K562 (cell line): Measurements from ENCODE around the gene RETREG1. TPM values are rescaled to one million over a fixed set of nuclear protein-coding genes. Genes with fewer than 3 reads are reported as not detected.

Experiments used
- ADNP ChIP-seq: fragments of 200-800 bp; sonication (Bioruptor generic); IDR thresholded peaks from 2 replicates; pipeline ENCODE4 v1.6.1; 2016; ENCODE audit warnings: missing genetic modification characterization, missing compliant biosample characterization
- ATF3 ChIP-seq, 2 experiments: fragments of 450-650 bp in 1 of 2; sonication (generic) in 1 of 2; formaldehyde crosslinking in 1 of 2; IDR thresholded peaks in 1 of 2; conservative IDR thresholded peaks in 1 of 2; 2 replicates each; pipeline versions ENCODE4 v1.6.1 to v1.8.1; 2016 to 2023; ENCODE audit warnings: mild to moderate bottlenecking in 2 of 2, moderate library complexity in 2 of 2, inconsistent platforms in 1 of 2, missing genetic modification reagents in 1 of 2
- CBX3 ChIP-seq, 2 experiments: IDR thresholded peaks; 1 replicate in 1 of 2; 2 replicates in 1 of 2; pipeline ENCODE4 v1.6.1; 2012; ENCODE audit warnings: inconsistent platforms in 2 of 2, low read length in 2 of 2, borderline replicate concordance in 1 of 2, control low read depth in 1 of 2
- CREB3L1 ChIP-seq: fragments of 450-650 bp; IDR thresholded peaks from 2 replicates; pipeline ENCODE4 v1.6.1; 2014; ENCODE audit warnings: low read depth, mild to moderate bottlenecking, moderate library complexity, borderline replicate concordance
- CREM ChIP-seq: IDR thresholded peaks from 2 replicates; pipeline ENCODE4 v1.6.1; 2014; ENCODE audit warnings: antibody characterized with exemption, low read depth
- DNMT1 ChIP-seq: fragments of 450-650 bp; IDR thresholded peaks from 2 replicates; pipeline ENCODE4 v1.6.1; 2016; ENCODE audit warnings: antibody characterized with exemption, mild to moderate bottlenecking
- GATA2 ChIP-seq: sonication (generic); formaldehyde crosslinking; IDR thresholded peaks from 2 replicates; pipeline ENCODE4 v1.4.0; 2020; ENCODE audit warnings: mild to moderate bottlenecking, missing genetic modification reagents
- HDAC3 ChIP-seq: fragments of 450-650 bp; IDR thresholded peaks from 2 replicates; pipeline ENCODE4 v1.6.1; 2018; ENCODE audit warnings: borderline replicate concordance, mild to moderate bottlenecking, moderate library complexity; ENCODE audit not compliant: partially characterized antibody
- IRF2 ChIP-seq: sonication (generic); formaldehyde crosslinking; IDR thresholded peaks from 2 replicates; pipeline ENCODE4 v1.8.1; 2022; ENCODE audit warnings: mild to moderate bottlenecking, missing genetic modification reagents
- JUN ChIP-seq, 2 experiments: sonication (generic) in 1 of 2; formaldehyde crosslinking in 1 of 2; IDR thresholded peaks; 2 replicates each; pipeline versions ENCODE4 v1.6.1 to v1.8.0; 2012 to 2022; ENCODE audit warnings: borderline replicate concordance in 2 of 2, mild to moderate bottlenecking in 2 of 2, improper control_type of control experiment in 1 of 2, low read depth in 1 of 2, low read length in 1 of 2, missing genetic modification reagents in 1 of 2
- KLF6 ChIP-seq: fragments of 250-450 bp; sonication (Bioruptor Pico); IDR thresholded peaks from 2 replicates; pipeline ENCODE4 v1.4.0; 2020; ENCODE audit warnings: mild to moderate bottlenecking, moderate library complexity, borderline replicate concordance
- MAFF ChIP-seq: IDR thresholded peaks from 2 replicates; pipeline ENCODE4 v1.6.1; 2012; ENCODE audit warnings: low read length, improper control_type of control experiment
- MCM7 ChIP-seq, 2 experiments: fragments of 450-650 bp; IDR thresholded peaks; 2 replicates each; pipeline ENCODE4 v1.6.1; 2016 to 2018
- PHB ChIP-seq: fragments of 250-450 bp; sonication (Bioruptor Pico); IDR thresholded peaks from 2 replicates; pipeline ENCODE4 v1.5.0; 2021
- PPARD ChIP-seq: fragments of 250-450 bp; sonication (Bioruptor Pico); IDR thresholded peaks from 2 replicates; pipeline ENCODE4 v1.8.0; 2022; ENCODE audit warnings: inconsistent platforms, mild to moderate bottlenecking, moderate library complexity
- SIRT6 ChIP-seq: IDR thresholded peaks from one replicate; pipeline ENCODE4 v1.6.1; 2012; ENCODE audit warnings: low read depth, mild to moderate bottlenecking, control low read depth, inconsistent platforms, low read length, moderate library complexity
- TAF7 ChIP-seq: fragments of 450-650 bp; IDR thresholded peaks from 2 replicates; pipeline ENCODE4 v1.6.1; 2016; ENCODE audit warnings: missing genetic modification characterization, missing compliant biosample characterization
- TARDBP ChIP-seq: fragments of 450-650 bp; IDR thresholded peaks from 2 replicates; pipeline ENCODE4 v1.6.1; 2016
- TSC22D4 ChIP-seq: fragments of 450-650 bp; IDR thresholded peaks from 2 replicates; pipeline ENCODE4 v1.6.1; 2016; ENCODE audit warnings: missing genetic modification characterization, missing biosample characterization, control low read depth
- U2AF1 ChIP-seq: fragments of 200-400 bp; formaldehyde crosslinking; optimal IDR thresholded peaks from 2 replicates; pipeline ENCODE3; 2017; ENCODE audit warnings: mild to moderate bottlenecking, low read depth, low read length, moderate library complexity
- ZKSCAN1 ChIP-seq: fragments of 150-350 bp; IDR thresholded peaks from 2 replicates; pipeline ENCODE4 v1.6.1; 2016; ENCODE audit warnings: low read depth, low read length
- ZNF280A ChIP-seq: fragments of 450-650 bp; IDR thresholded peaks from 2 replicates; pipeline ENCODE4 v1.6.1; 2018; ENCODE audit warnings: mild to moderate bottlenecking, low read depth; ENCODE audit not compliant: partially characterized antibody
- ZNF408 ChIP-seq: fragments of 250-450 bp; sonication (Bioruptor Pico); IDR thresholded peaks from 2 replicates; pipeline ENCODE4 v1.4.0; 2020; ENCODE audit warnings: low read depth, mild to moderate bottlenecking, moderate library complexity
- ZNF57 ChIP-seq: fragments of 450-650 bp; formaldehyde crosslinking; IDR thresholded peaks from 2 replicates; pipeline ENCODE4 v1.4.0; 2020; ENCODE audit warnings: mild to moderate bottlenecking, moderate library complexity
- ZNF583 ChIP-seq: fragments of 250-450 bp; sonication (Bioruptor Pico); IDR thresholded peaks from 2 replicates; pipeline ENCODE4 v1.4.0; 2020
- polyA plus RNA-seq, 8 experiments: library from polyadenylated mRNA; depleted of rRNA in 4 of 8; stranded (reverse) in 5 of 8; unstranded in 3 of 8; fragments of >200 nt; fragmentation: Nextera tagmentation in 2 of 8; fragmentation: Illumina TruSeq in 1 of 8; extraction: Ambion mirVana in 2 of 8; extraction: Trizol in 1 of 8; gene quantifications; 2 replicates each; pipeline versions ENCODE4 v1.2.1 to v1.2.3, GENCODE V29; 2011 to 2014; ENCODE audit warnings: inconsistent platforms in 1 of 8, missing spikeins in 1 of 8
- total RNA-seq, 7 experiments: library from RNA; depleted of rRNA in 6 of 7; stranded (reverse); fragments of >200 nt in 6 of 7; fragmentation: Illumina TruSeq in 2 of 7; extraction: Trizol in 2 of 7; gene quantifications; 2 replicates each; pipeline versions ENCODE4 v1.2.1 to v1.2.3, GENCODE V29; 2011 to 2021; ENCODE audit warnings: low replicate concordance in 1 of 7

RETREG1 gene
- total and polyA plus RNA-seq, 9 of the 15 experiments (the other 6 are each of a cell fraction or from before 2014, with no cell fraction given) = 0.01 to 0.20 (median 0.08) TPM; not detected in 5

- TF ChIP-seq TSC22D4 (tag) (no peak), ATF3 (IDR thresholded peaks at IDR 0.05) (no peak), ATF3 (CRISPR knock-in tag; conservative IDR thresholded peaks at IDR 0.05) (no peak), HDAC3 (no peak), PHB (no peak), CBX3 (IDR thresholded peaks at IDR 0.05; ENCODE audit: borderline replicate concordance in 1 of 2, low read length in 2 of 2) (peak in 1 of 2 experiments; percentile 57; a peak in 2 of 3 replicates), TARDBP (no peak), CREM (peak; percentile 78), ZNF583 (no peak), TAF7 (tag) (peak; percentile 86), U2AF1 (no peak), DNMT1 (no peak), JUN (IDR thresholded peaks at IDR 0.05; ENCODE audit: borderline replicate concordance, low read depth, low read length) (peak; percentile 50; the same call in 1 of the 2 replicates), JUN (CRISPR knock-in tag; IDR thresholded peaks at IDR 0.05; ENCODE audit: borderline replicate concordance) (peak; percentile 68; the same call in 1 of the 2 replicates), CREB3L1 (peak; percentile 46; the same call in 1 of the 2 replicates), ZKSCAN1 (no peak), SIRT6 (no peak), GATA2 (0 out of 2 replicates have a peak, but pooled peaks have one; percentile 21), KLF6 (CRISPR knock-in tag) (no peak), ZNF57 (CRISPR knock-in tag) (no peak), IRF2 (CRISPR knock-in tag) (no peak), PPARD (CRISPR knock-in tag) (no peak), ADNP (no peak), ZNF408 (CRISPR knock-in tag) (no peak), MAFF (no peak), ZNF280A (no peak), MCM7 (IDR thresholded peaks at IDR 0.05) (no peak)
Observed at GRCh38 chr5:16465544-16466432, 151.0 kb downstream of the RETREG1 start, which contains the start of gene ZNF622 (continued).
